ENCODE measurements around the gene SPRTN.

The SPRTN gene, protein sequence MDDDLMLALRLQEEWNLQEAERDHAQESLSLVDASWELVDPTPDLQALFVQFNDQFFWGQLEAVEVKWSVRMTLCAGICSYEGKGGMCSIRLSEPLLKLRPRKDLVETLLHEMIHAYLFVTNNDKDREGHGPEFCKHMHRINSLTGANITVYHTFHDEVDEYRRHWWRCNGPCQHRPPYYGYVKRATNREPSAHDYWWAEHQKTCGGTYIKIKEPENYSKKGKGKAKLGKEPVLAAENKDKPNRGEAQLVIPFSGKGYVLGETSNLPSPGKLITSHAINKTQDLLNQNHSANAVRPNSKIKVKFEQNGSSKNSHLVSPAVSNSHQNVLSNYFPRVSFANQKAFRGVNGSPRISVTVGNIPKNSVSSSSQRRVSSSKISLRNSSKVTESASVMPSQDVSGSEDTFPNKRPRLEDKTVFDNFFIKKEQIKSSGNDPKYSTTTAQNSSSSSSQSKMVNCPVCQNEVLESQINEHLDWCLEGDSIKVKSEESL

DNA sequence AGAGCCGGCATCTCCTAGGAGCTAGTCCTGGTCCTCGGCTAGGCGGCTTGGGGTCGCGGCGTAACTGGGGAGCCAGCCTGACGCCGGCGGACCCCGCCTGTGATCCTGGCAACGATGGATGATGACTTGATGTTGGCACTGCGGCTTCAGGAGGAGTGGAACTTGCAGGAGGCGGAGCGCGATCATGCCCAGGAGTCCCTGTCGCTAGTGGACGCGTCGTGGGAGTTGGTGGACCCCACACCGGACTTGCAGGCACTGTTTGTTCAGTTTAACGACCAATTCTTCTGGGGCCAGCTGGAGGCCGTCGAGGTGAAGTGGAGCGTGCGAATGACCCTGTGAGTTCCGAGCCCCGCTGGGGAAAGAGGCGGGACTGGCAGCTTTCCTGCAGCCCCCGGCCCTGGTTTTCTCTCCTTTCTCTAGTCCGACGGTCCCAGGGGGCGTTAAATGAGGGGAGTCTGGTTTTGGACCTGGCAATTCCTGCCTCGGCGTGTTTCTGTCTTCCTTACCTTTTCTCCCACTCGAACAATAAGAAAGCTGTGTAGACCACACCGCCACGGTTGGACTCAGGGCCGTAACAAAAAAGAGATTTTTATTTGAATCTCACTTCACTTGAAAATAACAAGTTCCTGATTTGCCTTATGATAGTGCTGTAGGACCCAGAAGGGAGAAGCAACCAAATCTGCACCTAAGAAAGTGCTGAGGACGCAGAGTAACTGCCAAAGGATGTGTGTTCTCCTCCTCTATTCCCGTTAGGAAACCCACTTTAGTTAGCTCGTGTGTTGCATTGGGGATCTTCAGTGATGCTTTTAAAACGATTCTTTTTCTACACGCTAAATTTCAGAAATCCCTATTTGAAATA, at the start of gene SPRTN:
Gene SPRTN, plus strand, starts transcription at position 24 of the 859 bp plus-strand sequence. Its CDS starts 91 bp downstream, at position 115.
- DNase-seq (ENCODE audit: low read depth in 1 of 2, low spot score in 1 of 2), result no peak

DNA sequence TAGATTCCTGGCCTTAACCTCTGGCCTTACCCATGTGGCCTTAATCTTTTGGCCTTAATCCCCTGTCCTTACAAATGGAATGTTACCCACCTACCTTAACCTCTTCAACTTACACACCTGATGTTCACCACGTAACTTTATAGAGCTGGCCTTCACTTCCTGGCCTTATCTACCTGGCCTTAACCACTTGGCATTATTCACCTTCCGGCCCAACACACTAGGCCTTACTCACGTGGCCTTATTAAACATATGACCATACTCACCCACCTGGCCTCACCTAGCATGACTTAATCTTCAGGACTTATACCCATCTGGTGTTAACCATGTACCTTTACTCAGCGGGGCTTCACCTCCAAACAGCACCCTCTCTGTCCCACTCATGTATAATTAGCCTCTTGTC, 42.2 kb upstream of the SPRTN start:
- no peak for DNase-seq (ENCODE audit: low read depth in 1 of 2, low spot score in 1 of 2)

DNA sequence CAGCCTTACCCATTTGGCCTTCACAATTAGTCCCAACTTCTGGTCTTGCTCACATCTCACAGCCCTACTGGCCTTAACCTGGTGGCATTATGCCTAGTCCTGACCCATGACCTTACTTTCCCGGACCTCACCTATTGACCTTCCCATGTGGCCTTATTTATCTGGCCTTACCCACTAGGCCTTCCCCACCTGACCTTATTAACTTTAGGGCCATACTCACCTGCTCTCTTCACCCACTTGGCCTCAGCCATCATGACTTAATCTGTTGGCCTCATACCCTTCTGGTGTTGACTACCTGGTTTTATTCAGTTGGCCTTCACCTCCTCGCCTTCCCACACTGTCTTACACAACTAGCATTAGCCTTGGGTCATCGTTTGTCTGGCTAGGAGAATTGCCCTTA, 36.1 kb upstream of the SPRTN start:
- no peak for DNase-seq (ENCODE audit: low read depth in 1 of 2, low spot score in 1 of 2)

DNA sequence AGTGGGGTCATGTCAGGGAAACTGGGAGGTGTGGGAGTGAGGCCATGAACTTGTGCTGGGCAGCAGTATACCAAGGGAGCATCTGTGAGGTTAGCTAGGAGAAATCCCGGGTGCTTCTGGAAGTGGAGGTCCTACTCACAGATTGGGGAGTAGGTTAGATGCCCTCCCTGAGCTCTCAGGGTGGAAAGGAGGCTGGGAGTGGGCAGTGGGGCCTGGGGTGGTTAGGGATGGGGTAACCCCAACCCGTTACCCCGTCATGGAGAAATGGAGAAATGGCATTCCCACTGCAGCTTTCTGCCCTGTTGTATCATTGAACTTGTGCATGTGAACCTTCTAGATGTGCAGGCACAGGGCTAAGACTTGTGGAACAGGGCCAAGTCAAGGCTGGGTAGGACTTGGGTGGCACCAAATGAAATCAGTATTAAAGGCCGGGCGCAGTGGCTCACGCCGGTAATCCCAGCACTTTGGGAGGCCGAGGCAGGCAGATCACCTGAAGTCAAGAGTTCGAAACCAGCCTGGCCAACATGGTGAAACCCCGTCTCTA, 27.6 kb upstream of the SPRTN start:
- DNase-seq (ENCODE audit: low read depth in 1 of 2, low spot score in 1 of 2), result no peak

DNA sequence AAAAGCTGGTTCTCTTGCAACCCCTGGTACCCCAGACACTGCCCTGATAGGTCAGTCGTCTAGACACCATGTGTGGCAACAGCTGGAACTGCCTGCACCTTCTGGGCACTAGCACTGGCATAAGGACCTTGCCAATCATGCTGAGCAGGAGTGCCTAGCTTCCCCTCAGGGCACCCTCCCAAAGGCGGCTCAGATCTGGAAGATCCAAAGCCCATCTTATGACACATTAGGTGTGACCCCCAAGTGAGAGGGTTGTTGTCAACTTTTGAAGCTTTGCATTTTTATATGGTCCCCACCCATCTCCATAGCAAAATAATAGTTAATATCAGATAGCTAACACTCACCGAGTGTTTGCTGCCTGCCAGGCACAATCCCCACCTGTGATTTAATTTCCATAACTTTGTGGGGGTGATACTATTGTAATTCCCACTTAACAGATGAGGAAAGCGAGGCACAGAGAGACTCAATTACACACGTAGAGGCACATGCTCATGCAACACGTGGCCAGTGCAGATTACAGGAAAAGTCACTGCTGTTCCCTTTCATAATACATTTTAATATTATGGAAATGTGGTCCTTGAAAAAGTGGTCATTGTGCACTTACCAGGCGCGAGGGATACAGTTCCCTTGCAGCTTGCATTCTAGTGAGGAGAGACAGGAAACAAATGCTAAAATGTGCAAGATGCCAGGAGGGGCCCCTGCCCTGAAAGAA, 26.2 kb upstream of the SPRTN start:
- DNase-seq (ENCODE audit: low read depth in 1 of 2, low spot score in 1 of 2), result no peak

DNA sequence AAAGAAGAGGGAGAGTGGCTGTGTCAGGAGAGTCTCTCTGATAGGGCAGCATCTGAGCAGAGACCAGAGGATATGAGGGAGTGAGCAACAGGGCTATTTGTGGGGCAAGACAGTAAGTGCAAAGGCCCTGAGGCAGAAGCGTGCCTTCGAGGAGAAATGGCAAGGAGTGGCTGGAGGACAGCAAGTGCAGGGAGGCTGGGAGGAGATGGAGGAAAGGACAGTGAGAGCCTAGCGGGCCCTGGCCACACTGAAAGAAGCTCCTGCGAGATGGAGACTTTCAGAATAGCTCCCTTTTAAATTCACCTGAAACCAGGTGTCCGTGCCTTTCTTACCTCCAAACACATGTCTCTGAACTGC, 25.7 kb upstream of the SPRTN start:
- DNase-seq (ENCODE audit: low read depth in 1 of 2, low spot score in 1 of 2), result no peak

DNA sequence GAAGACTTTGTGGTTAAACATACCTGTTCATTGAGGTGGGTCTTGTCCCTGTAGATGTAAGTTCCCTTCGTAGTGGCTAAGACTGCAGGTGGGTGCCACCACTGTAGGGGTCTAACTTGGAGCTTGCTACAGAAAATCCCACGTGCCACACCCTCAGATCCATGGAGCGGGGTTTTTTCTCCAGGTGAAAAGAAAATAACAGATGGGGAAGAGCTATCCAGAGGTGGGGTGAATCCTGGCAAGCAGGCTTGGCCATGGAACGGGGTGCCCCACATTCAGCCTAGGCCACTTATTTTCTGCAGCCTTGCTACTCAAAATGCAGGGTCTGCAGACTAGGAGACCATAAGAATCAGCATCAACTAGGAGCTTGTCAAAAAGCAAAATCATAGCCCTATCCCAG, 24.4 kb upstream of the SPRTN start:
- no peak for DNase-seq (ENCODE audit: low read depth in 1 of 2, low spot score in 1 of 2)

DNA sequence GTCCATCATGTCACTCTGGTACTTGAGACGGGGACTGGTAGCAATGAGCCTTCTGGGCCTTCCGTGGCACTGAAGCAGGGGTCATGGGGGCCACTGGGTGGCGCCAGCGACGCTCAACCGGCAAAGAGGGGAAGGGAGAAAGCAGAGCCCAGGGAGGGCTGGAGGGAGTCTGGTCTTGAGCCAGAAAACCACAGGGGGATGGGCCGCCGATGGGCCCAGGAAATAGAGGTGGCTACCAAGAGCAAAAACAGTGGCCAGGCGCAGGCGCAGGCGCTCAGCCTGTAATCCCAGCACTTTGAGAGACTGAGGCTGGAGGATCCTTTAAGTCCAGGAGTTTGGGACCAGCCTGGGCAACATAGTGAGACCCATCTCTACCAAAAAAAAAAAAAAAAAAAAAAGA, 22.2 kb upstream of the SPRTN start:
- no peak for DNase-seq (ENCODE audit: low read depth in 1 of 2, low spot score in 1 of 2)

DNA sequence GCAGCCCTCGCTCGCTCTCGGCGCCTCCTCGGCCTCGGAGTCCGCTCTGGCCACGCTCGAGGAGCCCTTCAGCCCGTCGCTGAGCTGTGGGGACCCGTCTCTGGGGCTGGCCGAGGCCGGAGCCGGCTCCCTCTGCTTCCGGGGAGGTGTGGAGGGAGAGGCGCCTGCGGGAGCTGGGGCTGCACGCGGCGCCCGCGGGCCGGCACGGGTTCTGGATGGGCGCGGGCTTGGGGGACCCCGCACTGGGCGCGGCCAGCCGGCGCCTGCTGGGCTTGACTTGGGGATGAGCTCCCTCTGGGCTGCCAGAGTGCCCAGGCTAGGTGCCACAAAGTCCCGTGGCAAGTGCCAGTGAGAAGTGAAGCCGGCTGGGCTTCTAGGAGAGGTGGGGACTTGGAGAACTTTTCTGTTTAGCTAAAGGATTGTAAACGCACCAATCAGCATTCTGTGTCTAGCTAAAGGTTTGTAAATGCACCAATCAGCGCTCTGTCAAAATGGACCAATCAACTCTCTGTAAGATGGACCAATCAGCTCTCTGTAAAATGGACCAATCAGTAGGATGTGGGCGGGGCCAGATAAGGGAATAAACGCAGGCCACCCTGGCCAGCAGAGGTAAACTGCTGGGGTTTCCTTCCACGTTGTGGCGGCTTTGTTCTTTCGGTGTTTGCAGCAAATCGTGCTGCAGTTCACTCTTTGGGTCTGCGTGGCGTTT, 20.6 kb upstream of the SPRTN start:
- DNase-seq (ENCODE audit: low read depth in 1 of 2, low spot score in 1 of 2), result no peak

DNA sequence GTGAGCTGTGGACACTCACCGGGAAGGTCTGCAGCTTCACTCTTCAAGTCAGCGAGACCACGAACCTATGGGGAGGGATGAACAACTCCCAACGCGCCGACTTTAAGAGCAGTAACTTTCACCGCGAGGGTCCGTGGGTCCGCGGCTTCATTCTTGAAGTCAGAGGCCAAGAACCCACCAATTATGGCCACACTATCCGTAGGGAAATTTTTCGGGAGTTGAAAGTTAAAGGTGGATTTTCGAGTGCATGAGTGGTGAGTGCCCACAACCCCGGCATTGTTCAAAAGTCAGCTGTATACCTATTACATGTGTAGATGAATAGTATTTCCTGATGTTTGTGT, 20.1 kb upstream of the SPRTN start:
- DNase-seq (ENCODE audit: low read depth in 1 of 2, low spot score in 1 of 2), result no peak

DNA sequence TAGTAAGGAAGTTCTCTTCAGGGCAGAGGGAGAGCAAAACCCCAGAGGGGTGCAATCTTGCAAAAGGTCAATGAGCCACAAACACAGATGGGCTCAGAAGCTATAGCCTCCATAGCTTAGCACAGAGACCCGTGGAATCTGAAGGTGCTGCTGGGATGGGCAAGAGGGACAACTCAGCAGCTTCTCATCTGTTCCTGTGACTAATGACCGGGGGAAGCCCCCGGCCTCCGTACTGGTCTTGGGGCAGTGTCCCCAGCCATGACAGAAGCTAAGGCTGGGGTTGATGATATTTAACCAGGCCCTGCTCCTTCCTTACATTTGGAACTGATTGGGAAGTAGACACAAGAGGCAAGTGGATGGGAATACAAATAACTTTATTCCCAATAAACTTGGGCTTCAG, 19.5 kb upstream of the SPRTN start:
- DNase-seq (ENCODE audit: low read depth in 1 of 2, low spot score in 1 of 2), result no peak

DNA sequence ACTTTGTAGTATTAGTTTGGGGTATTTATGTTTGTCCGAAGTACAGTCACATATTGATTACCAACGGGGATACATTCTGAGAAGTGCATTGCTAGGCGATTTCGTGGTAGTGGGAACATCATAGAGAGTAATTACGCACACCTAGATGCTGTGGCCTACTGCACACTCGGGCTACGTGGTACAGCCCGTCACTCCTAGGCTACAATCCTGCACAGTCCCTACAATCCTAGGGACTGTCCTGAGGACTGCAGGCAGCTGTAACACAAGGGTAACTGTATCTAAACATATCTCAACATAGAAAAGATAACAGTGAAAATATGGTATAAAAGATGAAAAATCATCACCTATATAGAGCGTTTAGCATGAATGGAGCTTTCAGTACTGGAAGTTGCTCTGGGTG, 19.0 kb upstream of the SPRTN start:
- no peak for DNase-seq (ENCODE audit: low read depth in 1 of 2, low spot score in 1 of 2)

DNA sequence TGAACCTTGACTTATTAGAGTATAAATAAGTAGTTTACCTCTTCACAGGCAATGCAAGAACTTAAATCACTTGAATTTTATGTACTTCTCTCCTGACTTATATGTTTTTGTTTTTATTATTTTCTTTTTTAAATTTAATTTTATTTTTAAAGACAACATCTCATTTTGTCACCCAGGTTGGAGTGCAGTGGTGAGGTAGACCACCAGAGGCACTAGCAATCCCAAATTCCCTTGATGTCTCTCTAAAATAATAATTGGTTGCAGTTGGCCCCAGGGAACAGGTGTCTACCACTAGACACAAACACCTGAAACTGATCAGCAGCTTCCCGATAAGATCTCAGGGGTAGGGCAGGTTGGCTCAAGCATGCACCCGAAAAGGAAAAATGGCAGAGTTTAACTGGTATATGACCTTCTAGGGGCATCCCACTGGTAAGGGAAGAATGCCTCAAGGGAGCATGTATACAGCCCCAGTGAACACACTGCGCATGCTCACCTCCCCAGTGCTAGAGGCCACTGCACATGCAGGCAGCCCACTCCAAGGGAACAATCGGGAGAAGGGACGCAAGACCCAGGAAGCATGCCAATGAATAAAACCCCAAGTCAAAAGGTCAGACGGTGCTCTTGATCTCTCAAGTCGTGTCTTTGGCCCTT, 15.1 kb upstream of the SPRTN start:
- DNase-seq (ENCODE audit: low read depth in 1 of 2, low spot score in 1 of 2), result no peak

DNA sequence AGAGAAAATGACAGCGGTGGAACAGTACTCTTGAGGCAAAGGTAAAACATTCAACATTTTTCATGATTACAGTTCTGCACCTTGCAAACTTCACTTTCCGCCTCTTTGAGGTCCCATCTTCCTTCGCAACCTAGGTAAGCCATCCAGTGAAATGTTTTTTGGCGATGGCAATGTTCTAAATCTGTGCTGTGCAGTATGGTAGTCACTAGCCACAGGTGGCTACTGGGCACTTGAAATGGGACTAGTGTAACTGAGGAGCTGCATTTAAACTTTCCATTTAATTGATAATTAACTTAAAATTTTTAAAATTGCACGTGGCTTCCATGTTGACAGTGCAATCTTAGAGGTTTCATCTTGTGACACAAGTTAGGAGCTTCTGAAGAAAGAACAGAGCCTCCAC, 13.4 kb upstream of the SPRTN start:
- DNase-seq (ENCODE audit: low read depth in 1 of 2, low spot score in 1 of 2), result no peak

DNA sequence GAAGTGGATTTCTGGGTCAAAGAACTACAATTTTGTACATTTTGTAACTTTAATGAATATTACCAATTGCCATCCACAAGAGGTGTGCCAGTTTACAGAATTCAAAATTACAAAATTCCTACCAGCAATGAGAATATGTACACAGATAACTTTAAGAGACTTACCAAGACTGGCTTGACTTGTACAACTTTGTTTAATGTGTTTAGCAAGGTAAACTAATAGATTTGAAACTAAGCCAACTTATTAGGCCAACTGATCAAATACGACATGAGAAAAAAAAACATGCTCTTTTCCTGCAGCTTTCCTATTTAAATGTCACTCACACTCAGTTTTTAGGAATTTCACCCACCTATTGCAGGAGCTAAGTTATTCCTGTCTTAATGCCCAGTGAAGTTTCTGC, 11.8 kb upstream of the SPRTN start:
- no peak for DNase-seq (ENCODE audit: low read depth in 1 of 2, low spot score in 1 of 2)

DNA sequence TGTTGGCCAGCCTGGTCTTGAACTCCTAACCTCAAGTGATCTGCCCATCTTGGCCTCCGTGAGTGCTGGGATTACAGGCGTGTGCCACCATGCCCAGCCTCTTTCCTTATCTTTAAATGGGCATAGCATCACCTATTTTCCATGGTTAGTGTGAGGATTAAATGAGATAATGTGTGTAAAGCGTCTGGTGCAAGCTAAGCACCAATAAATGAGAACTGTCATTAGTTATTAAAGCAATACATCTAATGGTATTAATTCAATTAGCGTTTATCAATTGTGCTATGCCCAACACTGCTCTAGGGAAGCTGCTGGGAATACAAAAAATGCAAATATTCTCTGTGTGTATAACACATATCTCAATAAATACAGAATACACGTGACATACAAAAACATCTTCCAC, 10.5 kb upstream of the SPRTN start:
- DNase-seq (ENCODE audit: low read depth in 1 of 2, low spot score in 1 of 2), result no peak

DNA sequence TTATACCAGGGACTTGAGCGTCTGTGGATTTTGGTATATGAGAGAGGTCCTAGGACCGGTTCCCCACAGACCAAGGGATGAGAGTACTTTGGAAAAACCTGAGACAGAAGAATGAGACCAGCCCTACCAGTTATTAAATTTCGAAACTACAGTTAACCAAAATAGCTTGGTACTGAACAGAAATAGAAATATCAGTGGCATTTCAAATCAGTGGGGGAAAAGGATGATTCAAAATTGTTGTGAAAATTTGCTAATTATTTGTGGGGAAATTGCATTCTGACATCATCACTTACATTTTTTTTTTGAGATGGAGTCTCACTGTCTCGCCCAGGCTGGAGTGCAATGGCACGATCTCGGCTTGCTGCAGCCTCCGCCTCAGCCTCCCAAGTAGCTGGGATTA, 8.6 kb upstream of the SPRTN start:
- DNase-seq (ENCODE audit: low read depth in 1 of 2, low spot score in 1 of 2), result no peak

DNA sequence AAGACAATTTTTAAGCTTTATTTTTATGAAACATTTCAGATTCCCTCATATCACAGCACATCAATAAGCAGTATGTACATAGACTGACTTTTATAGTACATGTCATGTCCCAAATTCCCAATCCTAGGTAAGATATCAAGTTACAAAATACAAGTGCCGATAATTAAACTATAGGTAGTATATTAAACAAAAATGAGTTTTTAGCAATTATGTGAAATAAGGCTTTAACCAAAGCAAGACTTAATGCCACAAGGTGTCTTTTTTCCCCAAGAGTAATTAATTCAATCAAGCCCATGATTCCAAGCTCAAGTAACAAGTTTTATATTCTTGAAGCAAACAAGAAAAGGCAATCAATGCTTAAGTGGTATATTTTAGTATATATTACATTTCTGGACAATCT, 5.3 kb upstream of the SPRTN start:
- DNase-seq (ENCODE audit: low read depth in 1 of 2, low spot score in 1 of 2), result no peak

DNA sequence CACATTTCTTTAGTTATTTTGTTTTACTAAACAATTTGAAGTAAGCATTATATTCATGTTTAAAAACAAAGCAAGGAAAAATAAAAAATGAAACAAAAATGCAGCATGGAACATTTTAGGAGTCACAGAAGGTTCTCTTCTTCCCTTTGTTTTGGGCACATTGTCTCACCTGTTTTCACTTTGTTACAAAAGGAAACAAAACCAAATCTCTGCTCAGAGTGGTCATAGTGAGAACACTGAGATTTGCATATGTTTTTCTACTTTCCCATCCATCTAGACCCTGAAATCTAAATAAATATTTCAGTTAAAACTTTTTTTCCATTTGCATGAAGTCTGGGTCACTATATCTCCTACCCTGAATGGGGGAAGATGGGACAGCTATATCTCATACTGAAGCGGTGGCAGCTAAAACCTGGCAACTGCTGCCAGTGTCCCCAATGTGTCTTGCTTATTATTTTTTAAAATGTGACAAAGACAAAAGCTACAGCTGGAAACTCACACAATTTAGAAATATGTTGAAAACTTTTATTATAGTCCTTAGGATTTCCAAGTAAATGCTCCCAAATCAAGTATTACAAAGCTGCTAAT, 3.9 kb upstream of the SPRTN start:
- DNase-seq (ENCODE audit: low read depth in 1 of 2, low spot score in 1 of 2), result no peak

DNA sequence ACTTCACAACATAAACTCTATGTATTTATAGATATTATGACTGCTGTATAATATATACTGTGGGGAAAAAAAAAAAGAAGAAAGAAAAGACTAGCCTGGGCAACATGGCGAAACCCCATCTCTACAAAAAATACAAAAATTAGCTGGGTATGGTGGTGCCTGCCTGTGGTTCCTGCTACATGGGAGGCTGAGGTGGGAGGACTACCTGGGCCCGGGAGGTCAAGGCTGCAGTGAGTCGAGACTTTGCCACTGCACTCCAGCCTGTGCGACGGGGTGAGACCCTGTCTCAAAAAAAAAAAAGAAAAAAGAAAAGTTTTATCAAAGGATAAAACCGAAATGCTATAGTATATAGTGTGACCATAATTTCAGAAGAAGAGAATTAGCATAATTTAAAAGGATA, 3.1 kb upstream of the SPRTN start:
- DNase-seq (ENCODE audit: low read depth in 1 of 2, low spot score in 1 of 2), result no peak

All from activated CD4-positive, alpha-beta T cell treated with anti-CD3 and anti-CD28 coated beads, Interleukin-2, amount 50 U/mL, for 24 hours (primary cell).